Measurements from ENCODE around the gene FBXL19. TPM values are rescaled to one million over a fixed set of nuclear protein-coding genes. Genes with fewer than 3 reads are reported as not detected.
A peak's percentile ranks its signal among the peaks of the same experiment; 100 is the strongest.
"Not testable (repeated sequence)": the region's sequence is repeated elsewhere in the genome, so short reads cannot be mapped to it uniquely, and the experiment has no call there.

Gene FBXL19
- total RNA-seq: 11.4 TPM
- long read RNA-seq, partial matches to known transcripts: 0 of 1 reads
- long read RNA-seq, other reads (novel, unspliced or antisense): 1 of 1 reads

GRCh38 chr16:30923554-30924075, at the start of gene FBXL19:
TSS of gene FBXL19 (plus strand) at chr16:30923572. CDS start at chr16:30925755, 2,183 bp downstream.
- DNase-seq (ENCODE audit: low spot score): no peak

- no peak for DNase-seq (ENCODE audit: low spot score)
These were observed 49.0 kb upstream of the FBXL19 start for GRCh38 chr16:30874244-30874820.

DNA sequence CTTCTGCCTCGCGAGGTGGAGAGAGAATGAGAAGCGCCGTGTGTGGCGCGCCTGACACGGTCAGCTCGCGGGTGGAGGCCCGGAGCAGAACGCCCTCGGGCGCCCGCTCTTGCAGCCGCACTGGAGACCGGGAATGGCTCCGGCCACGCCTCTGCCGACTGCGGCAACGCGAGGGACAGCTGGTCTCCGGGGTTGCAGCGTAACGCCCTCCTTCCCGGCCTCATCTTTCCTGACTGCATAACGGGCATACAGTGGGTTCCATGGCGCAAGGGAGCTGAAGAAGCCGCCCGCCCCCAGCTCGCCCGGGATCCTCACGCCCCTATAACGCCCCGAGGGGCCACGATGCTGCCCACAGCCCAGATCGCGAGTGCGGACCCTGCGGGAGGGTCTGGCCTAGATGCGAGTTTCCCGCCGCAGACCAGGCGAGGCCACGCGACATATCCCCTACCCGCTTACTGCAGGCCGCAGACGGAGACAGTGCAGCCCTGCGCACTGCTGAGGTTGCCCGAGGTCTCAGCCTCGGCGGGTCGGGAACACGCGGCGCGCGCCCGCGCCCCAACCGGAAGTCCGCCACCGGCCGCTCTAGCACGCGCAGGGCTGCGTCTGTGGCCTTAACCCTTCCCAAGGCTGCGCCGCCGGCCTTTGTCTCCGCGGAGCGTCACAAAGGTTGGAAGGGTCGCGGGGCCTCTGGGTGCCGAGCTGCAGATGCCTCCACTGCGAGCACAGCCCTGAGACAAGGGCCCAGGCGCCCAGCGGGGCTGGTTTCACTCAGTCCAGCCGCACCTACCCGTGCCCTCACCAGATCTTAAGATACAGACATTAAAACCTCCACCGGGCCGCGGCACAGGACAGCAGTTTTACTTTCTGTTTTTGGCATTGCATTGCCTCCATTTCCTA, 48.3 kb upstream of the FBXL19 start:
- DNase-seq (ENCODE audit: low spot score): peak; percentile 98

- DNase-seq (ENCODE audit: low spot score): no peak
These were observed 47.2 kb upstream of the FBXL19 start for GRCh38 chr16:30875871-30876801.

GRCh38 chr16:30876867-30877266, 46.5 kb upstream of the FBXL19 start:
- no peak for DNase-seq (ENCODE audit: low spot score)

DNA sequence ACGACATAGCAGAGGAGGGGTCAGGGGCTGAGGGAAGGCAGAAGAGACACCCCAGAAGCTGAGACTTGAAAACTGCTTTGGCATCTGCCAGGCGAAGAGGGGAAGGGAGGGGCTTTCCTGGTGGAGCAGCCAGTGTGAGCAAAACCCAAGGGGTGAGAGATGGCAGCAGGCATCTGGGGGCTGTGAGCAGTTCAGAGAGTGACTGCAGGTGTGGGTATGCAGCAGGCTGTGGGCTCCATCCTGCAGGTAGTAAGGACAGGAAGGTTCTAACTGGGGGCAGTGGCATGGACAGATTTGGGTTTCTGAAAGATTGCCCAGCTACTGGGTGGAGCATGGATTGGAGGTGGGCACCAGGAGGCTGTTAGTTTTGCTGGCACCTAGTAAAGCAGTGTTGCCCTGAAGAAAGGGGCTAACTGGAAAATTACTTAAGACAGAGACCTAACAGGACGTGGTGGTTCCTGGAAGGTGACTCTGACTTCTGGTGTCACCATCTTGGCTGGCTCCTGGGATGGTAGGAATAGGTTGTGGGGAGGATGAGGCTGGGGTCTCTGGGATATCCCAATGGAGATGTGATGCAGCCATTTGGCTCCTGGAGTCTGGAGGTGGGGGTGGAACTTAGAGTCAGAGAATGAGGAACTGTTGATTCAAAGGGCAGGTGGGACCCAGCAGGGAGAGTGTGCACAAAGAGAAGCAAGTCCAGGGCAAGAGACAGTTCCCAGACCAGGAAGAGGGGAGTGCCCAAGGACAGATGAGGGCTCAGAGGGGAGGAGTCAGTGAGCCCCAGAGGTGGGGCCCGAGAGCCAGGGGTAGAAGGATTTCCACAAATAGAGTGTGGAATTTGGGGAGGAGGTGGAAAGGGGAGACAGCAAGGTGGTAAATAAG, 40.7 kb upstream of the FBXL19 start:
- DNase-seq (ENCODE audit: low spot score): no peak

GRCh38 chr16:30884760-30885159, 38.6 kb upstream of the FBXL19 start:
- DNase-seq (ENCODE audit: low spot score): no peak

- no peak for DNase-seq (ENCODE audit: low spot score)
These were observed 38.2 kb upstream of the FBXL19 start for GRCh38 chr16:30885196-30885595.

GRCh38 chr16:30886145-30886544, 37.2 kb upstream of the FBXL19 start:
- no peak for DNase-seq (ENCODE audit: low spot score)

GRCh38 chr16:30887927-30888326, 35.4 kb upstream of the FBXL19 start:
- DNase-seq (ENCODE audit: low spot score): no peak

DNA sequence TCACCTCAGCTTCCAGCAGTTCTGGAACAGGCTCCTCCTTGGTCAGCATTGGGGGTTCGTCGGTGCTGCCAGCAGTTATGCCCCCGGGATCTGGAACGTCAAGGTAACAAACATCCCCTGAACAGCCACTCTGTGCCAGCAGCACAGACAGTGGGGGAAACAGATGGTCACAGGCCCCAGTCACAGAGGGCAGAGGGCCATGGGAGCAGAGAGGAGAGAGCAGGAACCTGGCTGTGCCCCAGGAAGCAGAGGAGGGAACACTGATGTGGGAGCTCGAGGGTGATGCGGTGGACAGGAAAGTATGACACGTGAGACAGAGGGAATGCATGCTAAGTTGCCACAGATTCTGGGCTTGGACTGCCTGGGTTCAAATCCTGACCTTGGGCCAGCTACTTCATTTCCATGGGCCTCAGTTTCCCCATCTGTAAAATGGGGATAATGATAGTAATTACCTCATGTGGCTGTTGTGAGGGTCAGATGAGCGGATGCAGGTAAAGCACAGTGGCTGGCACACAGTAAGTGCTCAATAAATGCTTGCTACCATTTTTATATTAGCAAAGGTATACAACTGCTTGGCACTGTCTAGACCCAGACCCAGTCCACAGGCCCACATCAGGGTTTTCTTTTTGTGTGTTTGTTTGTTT, 34.4 kb upstream of the FBXL19 start:
- no peak for DNase-seq (ENCODE audit: low spot score)

GRCh38 chr16:30889721-30890120, 33.7 kb upstream of the FBXL19 start:
- no peak for DNase-seq (ENCODE audit: low spot score)

DNA sequence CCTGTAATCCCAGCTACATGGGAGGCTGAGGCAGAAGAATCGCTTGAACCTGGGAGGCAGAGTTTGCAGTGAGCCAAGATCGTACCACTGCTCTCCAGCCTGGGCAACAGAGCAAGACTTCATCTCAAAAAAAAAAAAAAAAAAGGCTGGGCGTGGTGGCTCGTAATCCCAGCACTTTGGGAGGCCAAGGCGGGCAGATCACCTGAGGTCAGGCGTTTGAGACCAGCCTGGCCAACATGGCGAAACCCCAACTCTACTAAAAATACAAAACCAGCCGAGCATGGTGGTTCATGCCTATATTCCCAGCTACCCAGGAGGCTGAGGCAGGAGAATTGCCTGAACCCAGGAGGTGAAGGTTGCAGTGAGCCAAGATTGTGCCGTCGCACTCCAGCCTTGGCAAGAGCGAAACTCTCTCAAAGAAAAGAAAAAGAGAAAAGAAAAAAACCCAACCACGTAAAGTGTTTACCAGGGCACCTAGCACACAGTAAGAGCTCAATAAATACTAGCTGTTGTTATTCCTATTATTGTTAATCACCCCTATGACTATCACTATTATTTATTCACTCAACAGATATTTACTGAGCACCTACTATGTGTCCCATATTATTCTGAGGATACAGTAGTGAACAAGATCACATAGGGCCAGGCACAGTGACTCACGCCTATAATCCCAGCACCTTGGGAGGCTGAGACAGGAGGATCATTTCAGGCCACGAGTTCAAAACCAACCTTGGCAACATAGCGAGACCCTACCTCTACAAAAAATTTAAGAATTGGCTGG, 32.1 kb upstream of the FBXL19 start:
- not testable (repeated sequence) for DNase-seq (ENCODE audit: low spot score)

GRCh38 chr16:30892670-30893416, 30.5 kb upstream of the FBXL19 start:
- no peak for DNase-seq (ENCODE audit: low spot score)

DNA sequence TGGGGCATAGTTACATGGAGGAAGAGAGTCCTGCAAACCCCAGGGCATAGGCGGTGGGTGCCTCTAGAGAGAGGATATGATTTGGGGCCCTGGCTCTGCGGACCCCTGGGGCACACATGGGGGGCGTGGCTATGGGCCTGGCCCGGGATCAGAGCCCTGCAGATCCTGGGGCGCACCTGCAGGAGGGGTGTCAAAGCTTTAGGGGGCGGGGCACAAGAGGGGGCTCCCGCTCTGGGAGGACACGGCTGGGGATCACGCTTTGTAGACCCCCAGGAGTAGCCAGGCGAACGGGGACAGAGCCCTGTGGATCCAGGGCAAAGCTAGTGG, 30.0 kb upstream of the FBXL19 start:
- no peak for DNase-seq (ENCODE audit: low spot score)

DNA sequence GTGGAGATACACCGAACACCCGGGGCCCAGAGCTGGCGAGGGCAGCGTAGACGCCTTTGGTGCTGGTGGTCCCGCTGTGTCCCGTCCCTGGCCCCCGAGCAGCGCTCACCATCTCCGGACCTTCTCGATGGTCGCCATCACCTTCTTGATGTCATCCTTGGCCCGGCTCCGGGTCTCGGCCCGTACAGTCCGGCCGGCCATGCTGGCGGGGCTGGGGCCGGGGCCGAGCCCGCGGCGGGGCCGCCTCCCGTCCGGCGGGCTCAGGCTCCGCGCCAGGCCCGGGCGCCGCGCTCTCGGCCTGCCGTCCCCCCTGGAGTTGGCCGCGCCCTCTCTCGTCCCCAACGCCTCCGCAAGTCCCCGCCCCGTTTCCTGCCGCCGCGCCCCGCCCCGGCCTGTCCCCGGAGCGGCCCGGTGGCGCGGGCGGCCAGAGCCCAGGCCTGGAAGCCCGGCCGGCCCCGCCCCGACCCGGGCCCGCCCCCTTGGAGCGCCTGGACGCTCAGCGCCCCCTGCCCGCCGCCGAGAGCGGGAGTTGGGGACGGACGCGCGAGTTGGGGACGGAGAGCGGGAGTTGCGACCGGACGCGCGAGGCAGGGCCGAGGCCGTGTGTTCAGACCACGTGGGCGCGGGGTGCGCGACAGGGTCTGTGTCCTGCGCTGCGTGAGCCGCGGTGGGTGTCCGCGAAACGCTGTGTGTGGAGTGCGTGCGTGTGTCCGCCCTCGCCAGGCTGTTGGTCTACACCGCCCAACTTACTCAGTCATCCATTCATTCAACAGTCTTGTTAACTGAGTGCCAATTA, 29.4 kb upstream of the FBXL19 start, which contains the start of gene BCL7C:
BCL7C (minus strand) TSS at position 334 of the 796 bp plus-strand sequence; CDS start at position 201, 133 bp downstream.
- peak; percentile 97 for DNase-seq (ENCODE audit: low spot score)

All from mesenteric fat pad (tissue), 1 donor.